H1 (cell line): ENCODE data around the gene RPUSD4. TPM values are rescaled to one million over a fixed set of nuclear protein-coding genes. Genes with fewer than 3 reads are reported as not detected.

Experiments
- ASH2L ChIP-seq: fragments of 200-600, 300-600 bp; sonication (generic); IDR thresholded peaks from one replicate; pipeline ENCODE4 v1.7.1; 2017; ENCODE audit warnings: low read length
- polyA plus RNA-seq, 7 experiments: library from polyadenylated mRNA; depleted of rRNA in 3 of 7; stranded (reverse) in 5 of 7; unstranded in 2 of 7; fragments of >200 nt in 5 of 7; fragments of 200-250 nt in 2 of 7; gene quantifications; 1 replicate in 5 of 7; 2 replicates in 1 of 7; 4 replicates in 1 of 7; pipeline versions ENCODE4 v1.2.1 to v1.2.3, GENCODE V29; 2011 to 2013; ENCODE audit warnings: missing spikeins in 2 of 7, mixed read lengths in 2 of 7
- total RNA-seq: library from RNA; stranded (reverse); fragmentation: NEBNext Ultra II Directional; extraction: Animal tissue kit (Norgen Biotek cat#: 25700); gene quantifications from 2 replicates; pipeline ENCODE4 v1.2.1, GENCODE V29; 2021
- TF ChIP-seq, protein P1 (sequence below): IDR thresholded peaks from 2 replicates; pipeline ENCODE4 v1.6.1; 2012; ENCODE audit warnings: low read length, inconsistent platforms
- TF ChIP-seq, protein P2 (sequence below): IDR thresholded peaks from 2 replicates; pipeline ENCODE4 v1.6.1; 2011; ENCODE audit warnings: low read length, improper control_type of control experiment

RPUSD4 gene
- total and polyA plus RNA-seq, 2 of the 8 experiments (the other 6 are each of a cell fraction or from before 2014, with no cell fraction given): 36.1 to 50.7 TPM

DNA sequence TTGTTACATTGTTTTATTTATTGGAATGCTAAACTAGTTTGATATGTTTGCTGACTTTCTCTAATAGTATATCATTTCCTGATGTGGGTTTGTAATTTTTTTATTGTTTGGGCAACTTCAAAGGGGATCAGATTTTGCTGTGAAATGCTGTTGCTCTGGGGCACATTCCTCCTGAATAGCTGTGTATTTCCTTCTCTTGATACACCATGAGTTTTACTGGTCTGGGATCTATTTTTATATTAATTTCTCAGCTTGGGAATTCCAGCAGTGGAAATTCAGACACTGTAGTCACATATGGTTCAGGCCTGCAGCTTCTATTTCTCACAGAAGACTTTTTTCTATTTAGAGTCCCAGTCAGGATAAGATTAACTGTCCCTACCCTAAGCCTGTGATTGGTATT lies 58.9 kb downstream of the RPUSD4 start (continued):
- TF ChIP-seq, protein P1, sequence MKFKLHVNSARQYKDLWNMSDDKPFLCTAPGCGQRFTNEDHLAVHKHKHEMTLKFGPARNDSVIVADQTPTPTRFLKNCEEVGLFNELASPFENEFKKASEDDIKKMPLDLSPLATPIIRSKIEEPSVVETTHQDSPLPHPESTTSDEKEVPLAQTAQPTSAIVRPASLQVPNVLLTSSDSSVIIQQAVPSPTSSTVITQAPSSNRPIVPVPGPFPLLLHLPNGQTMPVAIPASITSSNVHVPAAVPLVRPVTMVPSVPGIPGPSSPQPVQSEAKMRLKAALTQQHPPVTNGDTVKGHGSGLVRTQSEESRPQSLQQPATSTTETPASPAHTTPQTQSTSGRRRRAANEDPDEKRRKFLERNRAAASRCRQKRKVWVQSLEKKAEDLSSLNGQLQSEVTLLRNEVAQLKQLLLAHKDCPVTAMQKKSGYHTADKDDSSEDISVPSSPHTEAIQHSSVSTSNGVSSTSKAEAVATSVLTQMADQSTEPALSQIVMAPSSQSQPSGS: no peak
- no peak for TF ChIP-seq ASH2L
- TF ChIP-seq, protein P2, sequence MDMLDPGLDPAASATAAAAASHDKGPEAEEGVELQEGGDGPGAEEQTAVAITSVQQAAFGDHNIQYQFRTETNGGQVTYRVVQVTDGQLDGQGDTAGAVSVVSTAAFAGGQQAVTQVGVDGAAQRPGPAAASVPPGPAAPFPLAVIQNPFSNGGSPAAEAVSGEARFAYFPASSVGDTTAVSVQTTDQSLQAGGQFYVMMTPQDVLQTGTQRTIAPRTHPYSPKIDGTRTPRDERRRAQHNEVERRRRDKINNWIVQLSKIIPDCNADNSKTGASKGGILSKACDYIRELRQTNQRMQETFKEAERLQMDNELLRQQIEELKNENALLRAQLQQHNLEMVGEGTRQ: no peak
